Measurements from ENCODE around the gene ANTXR1.

ANTXR1 gene

GRCh38 chr2:69285379-69285894, 272.5 kb downstream of the ANTXR1 start:
- DNase-seq (ENCODE audit: low spot score) = no peak

GRCh38 chr2:69287544-69287943, 274.6 kb downstream of the ANTXR1 start:
- no peak for DNase-seq (ENCODE audit: low spot score)

DNA sequence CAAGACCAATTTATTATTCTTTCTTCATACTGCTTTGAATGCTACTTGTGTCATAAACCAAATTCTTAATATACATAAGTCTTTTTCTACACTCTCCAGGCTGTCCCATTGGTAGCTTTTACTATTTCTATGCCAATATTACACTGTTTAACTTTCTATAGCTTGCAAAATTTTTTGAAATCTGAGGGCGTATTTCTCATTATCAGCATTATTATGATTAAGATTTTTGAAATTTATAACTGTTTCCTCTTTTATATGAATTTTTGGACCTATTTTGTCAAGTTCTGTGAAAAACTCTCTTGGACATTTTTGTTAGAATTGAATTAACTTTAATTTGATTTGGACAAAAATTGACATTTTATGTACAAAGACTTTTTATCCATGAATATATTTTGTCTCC, 275.4 kb downstream of the ANTXR1 start:
- DNase-seq (ENCODE audit: low spot score) = no peak

DNA sequence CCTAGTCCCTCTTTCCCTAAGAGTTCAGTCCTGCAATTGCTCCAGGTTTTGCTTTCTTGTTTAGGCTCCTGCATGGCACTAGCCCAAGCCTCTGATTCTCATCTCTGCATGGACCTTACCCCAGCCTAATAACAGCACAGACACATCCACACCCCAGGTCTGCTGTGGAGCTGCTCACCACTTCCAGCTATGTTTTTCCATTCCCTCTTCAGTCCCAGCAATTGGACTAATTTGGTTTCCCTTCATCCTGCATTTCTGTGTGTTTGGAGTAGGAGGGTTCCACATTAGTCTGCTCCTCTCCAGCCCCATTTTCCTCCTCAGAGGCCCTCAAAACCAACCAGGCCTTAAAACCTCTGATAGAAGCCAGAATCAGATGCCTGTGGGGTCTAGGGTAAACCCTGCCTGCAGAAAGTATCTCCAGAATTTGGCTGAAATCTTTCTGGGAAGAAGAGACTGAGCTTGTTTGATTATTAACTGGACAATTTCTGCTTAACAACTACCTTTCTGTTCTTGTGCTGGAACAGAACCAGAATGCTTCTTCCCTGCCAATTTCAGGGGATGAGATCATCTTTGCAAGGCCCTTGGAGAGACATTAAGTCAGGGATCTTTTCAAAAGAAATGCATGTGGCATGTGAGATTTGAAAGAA, 278.1 kb downstream of the ANTXR1 start:
- DNase-seq (ENCODE audit: low spot score) = no peak

DNA sequence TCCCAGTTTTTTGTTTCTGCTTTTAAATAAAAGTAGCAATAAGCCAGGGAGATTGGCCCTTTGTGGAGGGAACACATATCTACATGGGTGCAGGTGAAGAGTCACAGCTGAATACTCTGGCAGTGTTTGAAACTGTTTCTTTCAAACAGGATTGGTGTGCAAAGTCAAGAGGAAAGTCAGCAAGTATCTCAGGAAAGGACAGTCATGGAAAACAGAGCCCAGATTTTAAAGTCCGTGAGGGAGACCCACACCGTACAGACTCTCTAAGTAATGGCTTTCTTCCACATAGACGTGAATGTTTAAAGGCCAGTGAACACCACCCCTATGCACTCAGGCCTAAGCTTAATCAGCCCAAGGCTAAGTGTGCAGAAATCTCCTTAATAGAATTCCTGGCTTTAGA, 278.7 kb downstream of the ANTXR1 start:
- no peak for DNase-seq (ENCODE audit: low spot score)

DNA sequence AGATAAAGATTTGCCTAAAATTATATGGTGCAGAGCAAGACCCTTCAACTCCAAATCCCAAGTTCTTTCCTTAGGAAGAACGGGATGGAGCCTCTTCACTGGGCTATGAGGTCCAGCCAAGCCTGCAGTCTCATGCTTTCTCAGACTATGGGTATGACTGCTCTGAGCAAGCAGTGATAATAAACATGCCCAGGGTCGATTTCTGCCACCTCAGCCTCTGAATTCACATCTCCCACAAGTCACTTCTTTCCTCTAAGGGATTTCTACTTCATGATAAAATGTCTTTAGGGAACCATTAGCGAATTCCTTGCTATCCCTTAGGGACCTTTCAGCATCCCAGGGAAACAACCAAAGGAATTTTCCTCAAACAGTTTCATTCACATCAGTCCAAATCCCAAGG, 279.3 kb downstream of the ANTXR1 start:
- DNase-seq (ENCODE audit: low spot score) = no peak

- no peak for DNase-seq (ENCODE audit: low spot score)
Observed at GRCh38 chr2:69296421-69296820, 283.4 kb downstream of the ANTXR1 start.

- no peak for DNase-seq (ENCODE audit: low spot score)
Observed at GRCh38 chr2:69297216-69297615, 284.2 kb downstream of the ANTXR1 start.

- DNase-seq (ENCODE audit: low spot score) = peak; percentile 92
Observed at GRCh38 chr2:69298261-69298660, 285.3 kb downstream of the ANTXR1 start.

GRCh38 chr2:69298862-69299261, 285.9 kb downstream of the ANTXR1 start:
- DNase-seq (ENCODE audit: low spot score) = no peak
